Fibroblast of skin of right biceps (primary cell): ENCODE results near the gene C6orf52.

Source experiments
- DNase-seq: peaks from one replicate; pipeline ENCODE4 v3.0.0-alpha.2; 2013

C6orf52 gene

DNA sequence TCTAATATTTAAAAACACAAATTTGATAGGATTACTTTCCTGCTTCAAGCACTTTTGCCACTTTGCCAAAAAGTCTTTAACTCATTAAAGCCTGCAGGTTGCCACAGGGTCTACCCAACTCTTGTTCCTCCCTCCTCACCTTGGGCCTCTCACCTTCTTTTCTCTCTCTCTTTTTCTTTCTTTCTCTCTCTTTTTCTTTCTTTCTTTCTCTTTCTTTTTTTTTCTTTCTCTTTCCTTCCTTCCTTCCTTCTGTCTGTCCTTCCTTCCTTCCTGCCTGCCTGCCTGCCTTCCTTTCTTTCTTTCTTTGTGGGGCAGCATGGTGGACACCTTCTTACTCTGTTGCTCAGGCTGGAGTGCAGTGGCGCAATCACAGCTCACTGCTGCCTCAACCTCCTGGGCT is 50.2 kb downstream of the C6orf52 start:
- DNase-seq: no peak

DNA sequence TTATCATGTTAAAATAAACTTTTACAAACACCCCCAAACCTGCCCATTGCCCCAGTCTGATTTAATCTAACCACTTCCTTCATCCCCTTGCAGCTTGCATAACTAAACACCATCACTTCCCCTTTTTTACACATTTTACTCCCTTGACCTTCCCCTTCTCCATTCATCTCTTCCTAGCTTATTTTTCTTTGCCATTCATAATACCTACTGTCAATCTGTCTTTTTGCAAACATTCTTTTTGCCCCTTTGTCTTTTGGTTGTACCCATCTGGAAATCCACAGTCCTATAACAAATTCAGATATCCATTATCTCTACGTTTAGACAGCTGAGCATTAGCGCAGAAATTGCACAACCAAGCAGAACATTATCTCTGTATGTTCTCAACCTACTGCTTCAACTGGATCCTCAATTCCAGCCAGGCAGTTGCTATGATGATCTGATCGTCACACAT is 51.2 kb downstream of the C6orf52 start:
- DNase-seq: no peak

GRCh38 chr6:10641528-10641927 is 52.9 kb downstream of the C6orf52 start:
- no peak for DNase-seq

GRCh38 chr6:10640412-10640811 is 54.0 kb downstream of the C6orf52 start:
- no peak for DNase-seq

DNA sequence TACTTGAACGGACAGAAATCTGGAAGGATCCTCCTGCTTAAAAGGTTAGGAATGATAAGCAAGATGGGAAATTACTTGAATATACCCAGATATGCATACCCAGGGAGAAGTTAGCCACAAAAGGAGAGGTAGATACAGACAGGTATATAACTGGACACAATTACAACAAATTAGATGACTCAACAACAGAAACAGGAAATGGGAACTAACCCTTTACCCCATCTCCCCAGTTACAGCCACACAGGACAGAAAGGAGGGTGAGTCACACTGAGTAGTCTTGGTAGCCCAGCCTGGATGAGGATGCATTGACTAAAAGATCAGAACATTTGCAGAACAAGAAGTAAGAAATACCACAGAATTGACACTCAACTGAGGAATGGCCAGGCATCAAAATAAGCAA is 61.2 kb downstream of the C6orf52 start:
- DNase-seq: peak; percentile 46

- no peak for DNase-seq
Observed at GRCh38 chr6:10630178-10630577, 64.2 kb downstream of the C6orf52 start.

- DNase-seq: no peak
Observed at GRCh38 chr6:10627800-10628199, 66.6 kb downstream of the C6orf52 start.

DNA sequence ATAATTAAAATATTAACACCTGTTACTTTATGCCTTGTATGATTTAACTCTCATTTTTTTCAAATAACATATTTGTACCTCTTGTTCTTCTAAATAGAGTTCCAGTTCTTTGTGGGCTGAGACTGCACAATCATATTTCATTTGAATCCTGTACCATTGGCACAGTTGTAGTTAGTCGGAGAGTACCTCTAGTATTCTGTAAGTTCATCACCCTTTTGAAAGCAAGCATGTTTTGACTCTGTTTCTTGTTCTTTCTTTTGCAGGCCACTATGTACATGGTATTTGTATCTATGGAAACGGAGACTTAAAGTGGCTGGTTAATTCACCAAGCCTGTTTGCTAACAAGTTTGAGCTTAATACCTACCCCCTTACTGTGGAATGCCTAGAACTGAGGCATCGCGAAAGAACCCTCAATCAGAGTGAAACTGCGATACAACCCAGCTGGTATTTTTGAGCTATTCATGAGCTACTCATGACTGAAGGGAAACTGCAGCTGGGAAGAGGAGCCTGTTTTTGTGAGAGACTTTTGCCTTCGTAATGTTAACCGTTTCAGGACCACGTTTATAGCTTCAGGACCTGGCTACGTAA is 68.2 kb downstream of the C6orf52 start:
- DNase-seq: no peak

DNA sequence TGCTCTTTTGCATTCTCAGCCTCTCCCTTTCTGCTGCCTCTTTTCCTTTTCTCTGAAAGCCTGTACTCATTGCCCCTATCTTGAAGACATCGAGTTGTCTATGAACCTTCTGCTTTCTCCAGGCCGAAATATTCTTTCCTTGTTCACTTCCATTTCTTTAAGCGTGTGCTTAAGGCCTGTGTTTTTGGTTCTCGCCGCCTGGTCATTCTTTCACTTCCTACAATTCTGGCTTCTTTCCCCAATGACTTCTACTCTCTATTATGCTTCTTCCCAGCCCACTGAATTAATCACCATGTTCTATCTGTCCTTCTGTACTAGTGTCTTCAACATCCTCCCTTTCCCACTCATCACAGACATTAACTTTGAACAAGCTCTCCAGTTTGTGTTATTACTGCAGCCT is 69.6 kb downstream of the C6orf52 start:
- no peak for DNase-seq

- no peak for DNase-seq
Observed at GRCh38 chr6:10621847-10622246, 72.6 kb downstream of the C6orf52 start.
